Osteoblast (primary cell): ENCODE measurements around the gene H2BW1. TPM values are rescaled to one million over a fixed set of nuclear protein-coding genes. Genes with fewer than 3 reads are reported as not detected.

ENCODE experiments used
- total RNA-seq: library from RNA; depleted of rRNA; stranded (reverse); fragments of >200 nt; gene quantifications from 2 replicates; pipeline ENCODE4 v1.2.3, GENCODE V29; 2012

H2BW1 gene
- total RNA-seq, 1 donor = not detected

Other genes starting within 250 kb of the H2BW1 start
- gene PLP1, start 236.9 kb downstream of the H2BW1 start, total RNA-seq = 0.29 and 0.36 TPM in 2 replicates
- gene RAB9B, start 181.5 kb downstream of the H2BW1 start, total RNA-seq = 1.1 and 1.8 TPM in 2 replicates
- 3.8 and 4.0 TPM in 2 replicates for gene TMSB15B, start 51.1 kb downstream of the H2BW1 start, total RNA-seq
- gene H2BW2, start 26.2 kb upstream of the H2BW1 start, total RNA-seq = not detected in 2 replicates
- 3.2 and 3.3 TPM in 2 replicates for gene TMSB15C, start 62.5 kb upstream of the H2BW1 start, total RNA-seq
- 0.29 and 1.1 TPM in 2 replicates for gene ZCCHC18, start 98.8 kb upstream of the H2BW1 start, total RNA-seq
- 7.6 and 8.5 TPM in 2 replicates for gene SLC25A53, start 143.3 kb upstream of the H2BW1 start, total RNA-seq
- 20.3 and 22.4 TPM in 2 replicates for gene FAM199X, start 152.7 kb upstream of the H2BW1 start, total RNA-seq
- not detected in 2 replicates for gene ESX1, start 241.2 kb upstream of the H2BW1 start, total RNA-seq